HepG2 (cell line): Measurements from ENCODE around the gene ZMIZ1. TPM values are rescaled to one million over a fixed set of nuclear protein-coding genes. Genes with fewer than 3 reads are reported as not detected.
A peak's percentile ranks its signal among the peaks of the same experiment; 100 is the strongest.

Experiments
- ATAC-seq: fragments of 200-7000 bp; cut with Tn5 transposase; 3 replicates; pipeline ENCODE4 v1.9.1; 2020; ENCODE audit warnings: mild to moderate bottlenecking, moderate library complexity
- BruUV-seq: library from RNA; stranded (reverse); fragments of 400-500 nt; replicated peaks from 2 replicates; lab custom pipeline; 2021; lab: Mats Ljungman, UMichigan
- CTCF ChIA-PET: fragments of 300-600 bp; formaldehyde crosslinking; extraction: SDS; loops from one replicate; lab custom pipeline; 2021; ENCODE audit warnings: low total read pairs, inconsistent platforms, low intra/inter-chr PET ratio; lab: Yijun Ruan, JAX
- POLR2A ChIA-PET: fragments of 350-600 bp; sonication (Branson Sonifier 250); formaldehyde crosslinking; loops from one replicate; lab custom pipeline; 2020; ENCODE audit warnings: antibody characterized with exemption, inconsistent platforms; lab: Yijun Ruan, JAX
- DNase-seq: peaks from one replicate; pipeline ENCODE4 v3.0.0-alpha.2; 2015; ENCODE audit warnings: low spot score
- FAIRE-seq: peaks from 3 replicates; lab custom pipeline; 2011; peaks lifted over from hg19 to GRCh38; lab: Jason Lieb, UNC
- H2AFZ ChIP-seq: one replicate; pipeline ENCODE4 v1.6.1; 2011; ENCODE audit warnings: low read length, inconsistent platforms
- H3K27ac ChIP-seq: fragments of 300-600 bp; 3 replicates; pipeline ENCODE4 v1.8.0; 2011; ENCODE audit warnings: mixed run types, mild to moderate bottlenecking, mixed read lengths, low read length, inconsistent platforms; ENCODE audit not compliant: insufficient read depth; ENCODE audit errors: extremely low read length
- H3K27me3 ChIP-seq, 2 experiments: fragments of 200-600 bp in 1 of 2; 2 replicates in 1 of 2; 3 replicates in 1 of 2; pipeline versions ENCODE4 v1.6.0 to v1.8.0; 2011; ENCODE audit warnings: low read length in 2 of 2, mild to moderate bottlenecking in 2 of 2, moderate library complexity in 2 of 2, inconsistent platforms in 1 of 2; ENCODE audit not compliant: insufficient read depth in 2 of 2, control insufficient read depth in 1 of 2
- H3K36me3 ChIP-seq, 2 experiments: fragments of 200-600 bp in 1 of 2; replicated peaks in 1 of 2; 2 replicates in 1 of 2; 3 replicates in 1 of 2; pipeline versions ENCODE4 v1.5.1 to v1.8.0; 2011; ENCODE audit warnings: low read length in 2 of 2, inconsistent platforms in 1 of 2; ENCODE audit not compliant: insufficient read depth in 2 of 2, control insufficient read depth in 1 of 2
- H3K4me1 ChIP-seq: 2 replicates; pipeline ENCODE4 v1.5.1; 2012; ENCODE audit warnings: low read length, inconsistent platforms; ENCODE audit not compliant: insufficient read depth
- H3K4me2 ChIP-seq: 2 replicates; pipeline ENCODE4 v1.6.0; 2011; ENCODE audit warnings: low read depth, low read length, inconsistent platforms
- H3K4me3 ChIP-seq, 3 experiments: fragments of 200-600 bp in 1 of 3; sonication (generic), shearing (Covaris generic) in 1 of 3; replicated peaks in 1 of 3; 2 replicates each; pipeline ENCODE4 v1.5.1; 2011 to 2016; ENCODE audit warnings: low read length in 3 of 3, inconsistent platforms in 2 of 3, low read depth in 2 of 3, mild to moderate bottlenecking in 2 of 3, control low read depth in 1 of 3, mixed read lengths in 1 of 3; ENCODE audit not compliant: insufficient read depth in 1 of 3
- H3K79me2 ChIP-seq: one replicate; pipeline ENCODE4 v1.6.1; 2011; ENCODE audit warnings: low read length, inconsistent platforms; ENCODE audit not compliant: insufficient read depth
- H3K9ac ChIP-seq: 2 replicates; pipeline ENCODE4 v1.6.0; 2011; ENCODE audit warnings: mild to moderate bottlenecking, low read depth, low read length, inconsistent platforms; ENCODE audit not compliant: insufficient read depth
- H3K9me3 ChIP-seq: 2 replicates; pipeline ENCODE4 v1.5.1; 2012; ENCODE audit warnings: mild to moderate bottlenecking, low read length
- H4K20me1 ChIP-seq: 2 replicates; pipeline ENCODE4 v1.6.0; 2011; ENCODE audit warnings: inconsistent platforms, mild to moderate bottlenecking, low read length, moderate library complexity; ENCODE audit not compliant: insufficient read depth
- AGO2 ChIP-seq: fragments of 200-400 bp; formaldehyde crosslinking; optimal IDR thresholded peaks from 2 replicates; pipeline ENCODE3; 2017; ENCODE audit warnings: mild to moderate bottlenecking, low read depth, low read length, moderate library complexity
- RBM22 ChIP-seq: fragments of 200-400 bp; formaldehyde crosslinking; optimal IDR thresholded peaks from 2 replicates; pipeline ENCODE3; 2017; ENCODE audit warnings: mild to moderate bottlenecking, low read length, moderate library complexity
- THAP11 ChIP-seq: IDR thresholded peaks from 2 replicates; pipeline ENCODE4 v1.6.1; 2016; ENCODE audit warnings: missing biosample characterization, missing genetic modification reagents
- WGBS: methylation state at CpG from one replicate; pipeline ENCODE4 v1.1.6; 2017; ENCODE audit warnings: low lambda C conversion rate; 5-methylcytosine and 5-hydroxymethylcytosine counted together
- in situ Hi-C: cut with HindIII; loops from 2 replicates; pipeline ENCODE4 v1.10.0; 2017; ENCODE audit warnings: low pct_unique_long_range_greater_than_20kb; ENCODE audit not compliant: extremely low pct_ligation_motif_present
- intact Hi-C: fragments of 100-400 bp; cut with micrococcal nuclease; formaldehyde crosslinking; loops from one replicate; pipeline ENCODE4 v1.10.0; 2022; ENCODE audit not compliant: unreplicated experiment
- polyA plus RNA-seq, 8 experiments: library from polyadenylated mRNA; depleted of rRNA in 3 of 8; stranded (reverse) in 7 of 8; unstranded in 1 of 8; fragments of >200 nt; fragmentation: Illumina TruSeq in 4 of 8; extraction: Trizol in 4 of 8; gene quantifications; 2 replicates each; pipeline versions ENCODE4 v1.2.1 to v1.2.3, GENCODE V29; 2011 to 2016; ENCODE audit warnings: low read depth in 4 of 8, missing spikeins in 1 of 8, mixed read lengths in 1 of 8; ENCODE audit not compliant: insufficient read depth in 1 of 8
- total RNA-seq, 5 experiments: library from RNA; depleted of rRNA; stranded (reverse); fragments of >200 nt; fragmentation: Illumina TruSeq; extraction: Trizol; gene quantifications; 2 replicates each; pipeline ENCODE4 v1.2.3, GENCODE V29; 2016; ENCODE audit warnings: low read depth in 1 of 5
- TF ChIP-seq, protein P1 (sequence below): sonication (generic); formaldehyde crosslinking; IDR thresholded peaks from 2 replicates; pipeline ENCODE4 v1.8.1; 2023; ENCODE audit warnings: mild to moderate bottlenecking, missing genetic modification reagents

The ZMIZ1 gene
- total and polyA plus RNA-seq, 2 of the 13 experiments (the other 11 are each of a cell fraction or from before 2014, with no cell fraction given) = 5.3 to 10.2 TPM

DNA sequence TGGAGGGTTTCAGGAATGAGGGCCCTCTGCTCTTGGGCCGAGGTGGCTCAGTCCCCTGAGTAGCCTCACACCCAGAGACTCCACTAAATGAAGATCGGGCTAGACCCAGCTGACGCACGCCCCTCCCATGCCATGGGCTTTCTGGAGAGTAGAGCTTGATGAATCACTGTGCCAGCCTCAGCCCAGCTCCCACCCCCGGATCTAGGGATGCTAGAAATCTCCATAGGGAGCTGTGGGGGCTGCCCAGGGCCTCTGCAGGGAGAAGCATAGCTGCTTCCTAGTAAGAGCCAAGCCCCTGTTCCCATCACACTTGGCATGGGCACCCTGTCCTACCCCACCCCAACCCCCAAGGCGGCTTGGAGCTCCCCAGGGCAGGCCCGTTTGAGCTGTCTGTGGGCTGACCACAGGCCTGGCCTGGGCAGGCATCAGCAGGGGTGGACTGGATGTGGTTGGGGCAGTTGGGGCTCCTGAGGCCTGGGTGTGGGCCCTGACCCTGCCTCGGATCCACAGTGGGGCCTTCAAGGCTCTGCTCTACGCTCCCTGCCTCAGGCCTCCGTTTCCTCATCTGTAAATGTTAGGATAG is 121.2 kb downstream of the ZMIZ1 start:
- no peaks in the 10 kb centered on the region for H3K27me3 ChIP-seq
- H3K4me1 ChIP-seq = peaks cover 71% of the 10 kb centered on the region
- FAIRE-seq = no peak
- ATAC-seq = no peak
- H3K4me2 ChIP-seq = no peak overlapping the region
- in situ Hi-C loops (loop anchor here (5.0 to 25.0 kb wide), 2 partner anchors 103 to 218 kb away; no protein-coding TSS in a partner anchor), intact Hi-C loops (loop anchor here (5.0 to 10.0 kb wide), 2 partner anchors 218 to 755 kb away; no protein-coding TSS in a partner anchor)
- no peaks in the 10 kb centered on the region for H3K9me3 ChIP-seq
- WGBS = 93% methylated on average over 3 of the region's 10 CpGs
- ChIA-PET CTCF (no interaction called here), POLR2A (interaction anchor here (3.3 to 3.8 kb wide), 2 partner anchors 32 to 216 kb away, joined by 10 to 22 read pairs; no protein-coding TSS in a partner anchor)
- H2AFZ ChIP-seq = no peak overlapping the region
- peaks cover 16 to 50% of the 10 kb centered on the region in 2 experiments; a peak in 4 of 5 replicates for H3K36me3 ChIP-seq
- H3K27ac ChIP-seq = no peak overlapping the region
- BruUV-seq = no TSS peak
- no peaks in the 10 kb centered on the region for H3K79me2 ChIP-seq
- H3K9ac ChIP-seq = no peak overlapping the region
- DNase-seq = no peak
- no peak overlapping the region for H3K4me3 ChIP-seq
- no peaks in the 10 kb centered on the region for H4K20me1 ChIP-seq
- TF ChIP-seq THAP11 (CRISPR knock-in tag) = no peak
- peak; percentile 73 for TF ChIP-seq AGO2

DNA sequence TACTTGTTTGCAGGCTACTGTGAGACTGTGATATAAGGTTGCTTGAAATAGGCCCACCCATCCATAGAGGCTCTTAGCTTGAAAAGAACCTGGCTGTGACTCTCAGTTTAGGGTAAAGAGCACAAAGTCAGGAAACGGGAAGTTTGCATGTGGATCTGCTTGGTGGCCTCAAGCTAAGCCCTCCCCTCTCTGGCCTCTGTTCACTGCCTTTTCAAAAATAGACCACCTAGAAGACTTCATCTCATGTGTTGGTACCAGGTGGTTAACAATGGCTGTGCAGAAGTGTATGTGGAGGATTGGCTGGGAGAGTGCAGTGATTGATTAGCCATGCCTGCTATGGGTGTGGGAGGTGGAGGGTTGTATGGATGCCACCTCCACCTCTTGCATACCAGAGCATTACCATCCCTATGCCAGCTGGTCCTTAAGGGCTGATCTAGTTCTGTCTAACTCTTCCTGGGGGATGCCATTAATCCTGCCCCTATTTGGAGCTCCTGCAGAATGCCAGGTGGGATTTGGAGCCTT is 122.0 kb downstream of the ZMIZ1 start:
- 100% methylated on average over 1 of the region's 1 CpG for WGBS
- intact Hi-C loops = loop anchor here (10.0 kb wide), 1 partner anchor 756 kb away; no protein-coding TSS in a partner anchor
- TF ChIP-seq, protein P1, sequence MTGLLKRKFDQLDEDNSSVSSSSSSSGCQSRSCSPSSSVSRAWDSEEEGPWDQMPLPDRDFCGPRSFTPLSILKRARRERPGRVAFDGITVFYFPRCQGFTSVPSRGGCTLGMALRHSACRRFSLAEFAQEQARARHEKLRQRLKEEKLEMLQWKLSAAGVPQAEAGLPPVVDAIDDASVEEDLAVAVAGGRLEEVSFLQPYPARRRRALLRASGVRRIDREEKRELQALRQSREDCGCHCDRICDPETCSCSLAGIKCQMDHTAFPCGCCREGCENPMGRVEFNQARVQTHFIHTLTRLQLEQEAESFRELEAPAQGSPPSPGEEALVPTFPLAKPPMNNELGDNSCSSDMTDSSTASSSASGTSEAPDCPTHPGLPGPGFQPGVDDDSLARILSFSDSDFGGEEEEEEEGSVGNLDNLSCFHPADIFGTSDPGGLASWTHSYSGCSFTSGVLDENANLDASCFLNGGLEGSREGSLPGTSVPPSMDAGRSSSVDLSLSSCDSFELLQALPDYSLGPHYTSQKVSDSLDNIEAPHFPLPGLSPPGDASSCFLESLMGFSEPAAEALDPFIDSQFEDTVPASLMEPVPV (CRISPR knock-in tag) = no peak
- peak; percentile 68 for TF ChIP-seq RBM22
- ATAC-seq (no peak), DNase-seq (no peak), FAIRE-seq (no peak)
- peaks cover 4% of the 10 kb centered on the region for H4K20me1 ChIP-seq
- in situ Hi-C loops = loop anchor here (25.0 kb wide), 1 partner anchor 104 kb away; no protein-coding TSS in a partner anchor
- BruUV-seq = no TSS peak
- no peak overlapping the region for H3K27ac ChIP-seq
- no peak overlapping the region for H3K9ac ChIP-seq
- H2AFZ ChIP-seq = no peak overlapping the region
- ChIA-PET POLR2A (interaction anchor here (3.8 kb wide), 1 partner anchor 217 kb away, joined by 10 read pairs; no protein-coding TSS in a partner anchor), CTCF (no interaction called here)
- no peak overlapping the region for H3K4me3 ChIP-seq
- H3K9me3 ChIP-seq = no peaks in the 10 kb centered on the region
- H3K79me2 ChIP-seq = no peaks in the 10 kb centered on the region
- H3K27me3 ChIP-seq = no peaks in the 10 kb centered on the region
- no peak overlapping the region for H3K4me2 ChIP-seq
- peaks cover 16 to 54% of the 10 kb centered on the region in 2 experiments for H3K36me3 ChIP-seq
- H3K4me1 ChIP-seq = peaks cover 71% of the 10 kb centered on the region
